ENCODE measurements around the gene FZD7. TPM values are rescaled to one million over a fixed set of nuclear protein-coding genes. Genes with fewer than 3 reads are reported as not detected.

FZD7 gene
- total and polyA plus RNA-seq, 3 donors from 2014 or later = 7.1 to 9.1 (median 8.3) TPM

GRCh38 chr2:201986463-201986735 is 47.3 kb upstream of the FZD7 start:
- DNase-seq = no peak
- H3K27ac ChIP-seq = no peak overlapping the region
- no peaks in the 10 kb centered on the region for H3K36me3 ChIP-seq (ENCODE audit: low read depth, missing control alignments)
- H3K9me3 ChIP-seq = no peaks in the 10 kb centered on the region
- WGBS, 2 donors = 77 to 92% methylated on average over 5 of the region's 5 CpGs
- TF ChIP-seq CTCF (IDR thresholded peaks at IDR 0.05) (no peak), POLR2A (IDR thresholded peaks at IDR 0.05) (no peak)
- H3K27me3 ChIP-seq = no peaks in the 10 kb centered on the region
- intact Hi-C loops (cut with DNase I; ENCODE audit: low total_unique reads) = no loop called here
- no peak overlapping the region for H3K4me3 ChIP-seq
- H3K4me1 ChIP-seq = peaks cover 10% of the 10 kb centered on the region

GRCh38 chr2:201987426-201987825 is 46.2 kb upstream of the FZD7 start:
- no peak for TF ChIP-seq CTCF (IDR thresholded peaks at IDR 0.05)
- TF ChIP-seq POLR2A (IDR thresholded peaks at IDR 0.05) = no peak
- Histone ChIP-seq H3K27ac (no peak overlapping the region), H3K36me3 (ENCODE audit: low read depth, missing control alignments) (no peaks in the 10 kb centered on the region), H3K4me1 (peaks cover 10% of the 10 kb centered on the region), H3K27me3 (no peaks in the 10 kb centered on the region), H3K9me3 (no peaks in the 10 kb centered on the region), H3K4me3 (no peak overlapping the region)
- WGBS, 2 donors = 77 to 95% methylated on average over 2 of the region's 2 CpGs
- DNase-seq = no peak
- intact Hi-C loops (cut with DNase I; ENCODE audit: low total_unique reads) = no loop called here

GRCh38 chr2:201990069-201990468 is 43.6 kb upstream of the FZD7 start:
- no peak for DNase-seq
- TF ChIP-seq CTCF (IDR thresholded peaks at IDR 0.05) = no peak
- no peak for TF ChIP-seq POLR2A (IDR thresholded peaks at IDR 0.05)
- H3K9me3 ChIP-seq = no peaks in the 10 kb centered on the region
- intact Hi-C loops (cut with DNase I; ENCODE audit: low total_unique reads) = no loop called here
- H3K36me3 ChIP-seq (ENCODE audit: low read depth, missing control alignments) = no peaks in the 10 kb centered on the region
- no peaks in the 10 kb centered on the region for H3K27me3 ChIP-seq
- WGBS, 2 donors = 93 to 100% methylated on average over 2 of the region's 2 CpGs
- peaks cover 3% of the 10 kb centered on the region for H3K4me1 ChIP-seq
- no peak overlapping the region for H3K27ac ChIP-seq
- no peak overlapping the region for H3K4me3 ChIP-seq

- TF ChIP-seq CTCF (IDR thresholded peaks at IDR 0.05) = no peak
- TF ChIP-seq POLR2A (IDR thresholded peaks at IDR 0.05) = no peak
- no peaks in the 10 kb centered on the region for H3K36me3 ChIP-seq (ENCODE audit: low read depth, missing control alignments)
- 96 to 97% methylated on average over 4 of the region's 4 CpGs for WGBS, 2 donors
- no peaks in the 10 kb centered on the region for H3K27me3 ChIP-seq
- no peaks in the 10 kb centered on the region for H3K4me1 ChIP-seq
- DNase-seq = no peak
- H3K9me3 ChIP-seq = no peaks in the 10 kb centered on the region
- intact Hi-C loops (cut with DNase I; ENCODE audit: low total_unique reads) = no loop called here
- H3K27ac ChIP-seq = no peak overlapping the region
- no peak overlapping the region for H3K4me3 ChIP-seq
These were observed 40.7 kb upstream of the FZD7 start for GRCh38 chr2:201992960-201993359.

GRCh38 chr2:201994973-201995638 is 38.5 kb upstream of the FZD7 start:
- intact Hi-C loops (cut with DNase I; ENCODE audit: low total_unique reads) = no loop called here
- 94 to 100% methylated on average over 2 of the region's 2 CpGs for WGBS, 2 donors

More at GRCh38 chr2:201994973-201995638, 38.5 kb upstream of the FZD7 start:
- Histone ChIP-seq H3K36me3 (ENCODE audit: low read depth, missing control alignments) (no peaks in the 10 kb centered on the region), H3K27me3 (no peaks in the 10 kb centered on the region), H3K27ac (no peak overlapping the region), H3K4me1 (no peaks in the 10 kb centered on the region), H3K4me3 (no peak overlapping the region), H3K9me3 (no peaks in the 10 kb centered on the region)
- DNase-seq = no peak
- TF ChIP-seq POLR2A (IDR thresholded peaks at IDR 0.05) (no peak), CTCF (IDR thresholded peaks at IDR 0.05) (no peak)

All from testis (tissue), 3 donors.